ENCODE data around the gene RARA. TPM values are rescaled to one million over a fixed set of nuclear protein-coding genes. Genes with fewer than 3 reads are reported as not detected.

The RARA gene
- total RNA-seq, 1 experiment from 2014 or later: 35.1 TPM

GRCh38 chr17:40312893-40313667 is 4.1 kb downstream of the RARA start:
- H3K27ac ChIP-seq (ENCODE audit: low read depth, low read length): peak overlapping the region; percentile 56
- no peaks in the 10 kb centered on the region for H4K20me1 ChIP-seq (ENCODE audit: insufficient read depth)
- no peak for TF ChIP-seq CBX3 (IDR thresholded peaks at IDR 0.05; ENCODE audit: low read depth)
- no peak for TF ChIP-seq ZFX (IDR thresholded peaks at IDR 0.05)
- no peak for TF ChIP-seq YY1 (IDR thresholded peaks at IDR 0.05; ENCODE audit: extremely low read depth, insufficient replicate concordance, low read depth, low read length)
- no peak for TF ChIP-seq FOSL1 (IDR thresholded peaks at IDR 0.05; ENCODE audit: low read depth)
- TF ChIP-seq ATF3 (IDR thresholded peaks at IDR 0.05): no peak
- no peak for TF ChIP-seq TCF7L2 (IDR thresholded peaks at IDR 0.05; ENCODE audit: borderline replicate concordance, extremely low read depth, insufficient read depth, insufficient read length)
- no peak for TF ChIP-seq POLR2A (IDR thresholded peaks at IDR 0.05; ENCODE audit: borderline replicate concordance, extremely low read depth, insufficient read depth, insufficient read length)
- no peak for TF ChIP-seq ZBTB33 (IDR thresholded peaks at IDR 0.05; ENCODE audit: extremely low read depth, insufficient replicate concordance, low read length)
- no peak for TF ChIP-seq EZH2phosphoT487 (IDR thresholded peaks at IDR 0.05; ENCODE audit: borderline replicate concordance)
- TF ChIP-seq MAX (IDR thresholded peaks at IDR 0.05): no peak
- no peak overlapping the region for H3K4me3 ChIP-seq (replicated peaks in 1 of 2; ENCODE audit: low read depth in 1 of 2, low read length in 2 of 2)
- intact Hi-C loops (cut with micrococcal nuclease): no loop called here
- H3K79me2 ChIP-seq (ENCODE audit: insufficient read depth, low read length): peaks cover under 1% of the 10 kb centered on the region; the same call in 1 of the 2 replicates
- no peaks in the 10 kb centered on the region for H3K9me3 ChIP-seq (ENCODE audit: control insufficient read depth in 1 of 2, insufficient read depth in 1 of 2, low read depth in 1 of 2, low read length in 2 of 2)
- no peaks in the 10 kb centered on the region for H3K36me3 ChIP-seq (ENCODE audit: control insufficient read depth in 1 of 2, insufficient read depth in 2 of 2, low read length in 2 of 2)
- ATAC-seq: no peak
- no peak overlapping the region for H3K9ac ChIP-seq (ENCODE audit: low read length)
- no peak overlapping the region for H2AFZ ChIP-seq (ENCODE audit: low read depth, low read length, poor library complexity, severe bottlenecking)
- DNase-seq (ENCODE audit: low read depth, low spot score): no peak
- RAD21 ChIA-PET (ENCODE audit: low non-redundant PET in 1 of 2, low total read pairs in 2 of 2, uncharacterized antibody in 2 of 2, unreplicated experiment in 2 of 2): no interaction called here
- H3K9me2 ChIP-seq (ENCODE audit: insufficient read depth): no peaks in the 10 kb centered on the region
- no peaks in the 10 kb centered on the region for H3K27me3 ChIP-seq (ENCODE audit: insufficient read depth, low read length)
- no TSS peak for BruUV-seq (replicated peaks)
- peak overlapping the region; percentile 77 for H3K4me2 ChIP-seq (ENCODE audit: low read length)
- H3K4me1 ChIP-seq (ENCODE audit: control insufficient read depth in 1 of 2, insufficient read depth in 2 of 2, low read length in 2 of 2): peaks cover 82 to 97% of the 10 kb centered on the region in 2 experiments
- CTCF ChIA-PET: interaction anchor here (0.8 kb wide), 1 partner anchor 42 kb away, joined by 3 read pairs; no protein-coding TSS in a partner anchor
- POLR2A ChIA-PET: no interaction called here

All from HCT116 (cell line).